Fibroblast of lung (primary cell): ENCODE data around the gene USP44.

Experiments used
- CTCF ChIP-seq, 2 donors: IDR thresholded peaks in 1 of 2; conservative IDR thresholded peaks in 1 of 2; 1 replicate in 1 of 2; 2 replicates in 1 of 2; pipeline ENCODE4 v1.5.1; 2011 to 2012; ENCODE audit warnings: low read length in 2 of 2, control low read depth in 1 of 2, inconsistent platforms in 1 of 2, low read depth in 1 of 2, mild to moderate bottlenecking in 1 of 2
- EZH2 ChIP-seq: IDR thresholded peaks from 2 replicates; pipeline ENCODE4 v1.5.1; 2012; ENCODE audit warnings: low read length, control low read depth, mild to moderate bottlenecking; ENCODE audit errors: missing control alignments

- TF ChIP-seq CTCF (conservative IDR thresholded peaks at IDR 0.05 in 1 of 2, IDR thresholded peaks at IDR 0.05 in 1 of 2; ENCODE audit: low read depth in 1 of 2, low read length in 2 of 2) (no peak), EZH2 (no peak)
These were observed 12.6 kb downstream of the USP44 start for GRCh38 chr12:95538656-95539055.
